ENCODE results near the gene FAM240A.

Gene FAM240A

GRCh38 chr3:46662771-46663551, 50.6 kb downstream of the FAM240A start:
- no peak for DNase-seq (ENCODE audit: low spot score)

- peak; percentile 47 for DNase-seq (ENCODE audit: low spot score)
Measured at GRCh38 chr3:46663591-46664135, 51.3 kb downstream of the FAM240A start.

- DNase-seq (ENCODE audit: low spot score): no peak
Measured at GRCh38 chr3:46664188-46664970, 52.1 kb downstream of the FAM240A start.

- DNase-seq (ENCODE audit: low spot score): no peak
Measured at GRCh38 chr3:46664971-46665762, 52.8 kb downstream of the FAM240A start.

GRCh38 chr3:46665763-46666452, 53.6 kb downstream of the FAM240A start:
- no peak for DNase-seq (ENCODE audit: low spot score)

GRCh38 chr3:46666453-46666845, 54.1 kb downstream of the FAM240A start:
- DNase-seq (ENCODE audit: low spot score): no peak

GRCh38 chr3:46667061-46667621, 54.8 kb downstream of the FAM240A start:
- DNase-seq (ENCODE audit: low spot score): no peak

- no peak for DNase-seq (ENCODE audit: low spot score)
Measured at GRCh38 chr3:46667657-46668056, 55.3 kb downstream of the FAM240A start.

GRCh38 chr3:46668116-46668515, 55.8 kb downstream of the FAM240A start:
- DNase-seq (ENCODE audit: low spot score): no peak

- no peak for DNase-seq (ENCODE audit: low spot score)
Measured at GRCh38 chr3:46668591-46668990, 56.3 kb downstream of the FAM240A start.

GRCh38 chr3:46669191-46669999, 57.1 kb downstream of the FAM240A start:
- no peak for DNase-seq (ENCODE audit: low spot score)

- no peak for DNase-seq (ENCODE audit: low spot score)
Measured at GRCh38 chr3:46670000-46670890, 57.9 kb downstream of the FAM240A start.

- no peak for DNase-seq (ENCODE audit: low spot score)
Measured at GRCh38 chr3:46670891-46671427, 58.6 kb downstream of the FAM240A start.

GRCh38 chr3:46671541-46672348, 59.4 kb downstream of the FAM240A start:
- no peak for DNase-seq (ENCODE audit: low spot score)

GRCh38 chr3:46672349-46672695, 60.0 kb downstream of the FAM240A start:
- DNase-seq (ENCODE audit: low spot score): no peak

- no peak for DNase-seq (ENCODE audit: low spot score)
Measured at GRCh38 chr3:46673151-46674030, 61.1 kb downstream of the FAM240A start.
